Measurements from ENCODE around the gene PALLD. TPM values are rescaled to one million over a fixed set of nuclear protein-coding genes. Genes with fewer than 3 reads are reported as not detected.

Gene PALLD
- total and polyA plus RNA-seq, 2 donors = 24.3 to 83.0 TPM

DNA sequence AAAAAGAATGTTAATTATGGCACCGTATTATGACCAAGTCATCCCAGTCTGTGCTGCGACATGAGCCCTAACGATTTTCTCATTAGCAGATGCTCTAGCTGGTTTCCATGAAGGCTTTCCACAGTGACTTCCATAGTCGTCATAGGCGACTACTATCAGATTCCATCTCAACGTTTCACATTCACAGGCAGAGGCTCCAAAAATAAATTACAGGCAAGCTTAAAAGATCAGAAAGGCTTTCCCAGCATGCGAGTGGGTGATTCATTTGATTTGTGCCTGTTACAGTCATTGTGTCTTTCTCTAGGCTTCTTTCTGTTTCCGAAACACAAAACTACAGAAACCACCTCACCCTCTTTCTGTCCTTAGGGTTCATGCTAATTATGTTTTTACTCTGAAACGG lies 43.2 kb downstream of the PALLD start:
- H3K4me1 ChIP-seq (ENCODE audit: control insufficient read depth in 2 of 2, insufficient read depth in 2 of 2, low read length in 2 of 2) = no peaks in the 10 kb centered on the region
- H3K36me3 ChIP-seq (ENCODE audit: control insufficient read depth in 2 of 2, insufficient read depth in 2 of 2, low read length in 1 of 2) = no peaks in the 10 kb centered on the region
- no peak overlapping the region for H3K4me3 ChIP-seq (ENCODE audit: low read length in 2 of 2)
- DNase-seq (ENCODE audit: low read depth in 6 of 9, low spot score in 9 of 9) = no peak
- H3K27me3 ChIP-seq (ENCODE audit: control insufficient read depth in 2 of 2, insufficient read depth in 1 of 2, low read length in 1 of 2) = no peaks in the 10 kb centered on the region
- no peaks in the 10 kb centered on the region for H3K9me3 ChIP-seq (ENCODE audit: control insufficient read depth in 2 of 2, insufficient read depth in 1 of 2, low read length in 1 of 2)
- no peak overlapping the region for H3K27ac ChIP-seq (ENCODE audit: low read depth in 1 of 2, low read length in 1 of 2)
- WGBS = 96% methylated on average over 9 of the region's 9 CpGs

DNA sequence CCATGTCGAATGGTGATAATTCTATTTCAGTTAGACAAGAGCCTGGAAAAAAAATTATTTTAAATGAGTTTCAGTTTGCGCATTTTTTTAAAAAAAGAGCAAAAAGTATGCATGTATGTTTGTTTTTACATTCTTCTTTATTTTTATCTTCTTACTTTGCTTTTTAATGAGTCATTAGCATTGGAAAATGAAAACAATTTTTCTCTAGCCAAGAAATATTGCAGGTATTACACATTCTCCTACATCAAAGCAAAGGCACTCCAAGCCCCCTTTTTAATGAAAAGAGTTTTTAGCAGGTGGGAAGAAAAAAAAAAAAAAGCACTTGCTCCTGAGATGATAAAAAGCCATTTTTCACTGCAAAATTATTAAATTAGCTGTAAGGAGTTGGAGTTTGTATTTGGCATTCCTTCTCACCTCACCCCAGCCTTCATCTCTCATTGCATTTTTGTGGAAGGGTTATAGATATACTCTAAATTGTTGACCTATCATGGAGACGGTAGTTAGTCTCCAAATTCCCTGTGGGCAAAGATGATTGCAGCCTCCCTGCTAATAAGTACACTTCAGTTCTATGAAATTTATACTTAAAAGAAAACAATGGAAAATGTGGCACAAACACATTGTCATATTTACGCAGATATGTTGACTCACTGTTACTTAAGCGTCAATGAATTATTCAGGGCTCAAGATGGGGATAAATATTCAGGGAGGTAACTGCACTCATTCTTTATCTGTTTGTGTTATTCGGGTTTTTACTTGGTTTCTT lies 43.8 kb downstream of the PALLD start:
- H3K9me3 ChIP-seq (ENCODE audit: control insufficient read depth in 2 of 2, insufficient read depth in 1 of 2, low read length in 1 of 2) = no peaks in the 10 kb centered on the region
- no peaks in the 10 kb centered on the region for H3K36me3 ChIP-seq (ENCODE audit: control insufficient read depth in 2 of 2, insufficient read depth in 2 of 2, low read length in 1 of 2)
- no peak overlapping the region for H3K27ac ChIP-seq (ENCODE audit: low read depth in 1 of 2, low read length in 1 of 2)
- H3K4me1 ChIP-seq (ENCODE audit: control insufficient read depth in 2 of 2, insufficient read depth in 2 of 2, low read length in 2 of 2) = no peaks in the 10 kb centered on the region
- H3K27me3 ChIP-seq (ENCODE audit: control insufficient read depth in 2 of 2, insufficient read depth in 1 of 2, low read length in 1 of 2) = no peaks in the 10 kb centered on the region
- DNase-seq (ENCODE audit: low read depth in 6 of 9, low spot score in 9 of 9) = no peak
- WGBS = 98% methylated on average over 6 of the region's 6 CpGs
- no peak overlapping the region for H3K4me3 ChIP-seq (ENCODE audit: low read length in 2 of 2)

DNA sequence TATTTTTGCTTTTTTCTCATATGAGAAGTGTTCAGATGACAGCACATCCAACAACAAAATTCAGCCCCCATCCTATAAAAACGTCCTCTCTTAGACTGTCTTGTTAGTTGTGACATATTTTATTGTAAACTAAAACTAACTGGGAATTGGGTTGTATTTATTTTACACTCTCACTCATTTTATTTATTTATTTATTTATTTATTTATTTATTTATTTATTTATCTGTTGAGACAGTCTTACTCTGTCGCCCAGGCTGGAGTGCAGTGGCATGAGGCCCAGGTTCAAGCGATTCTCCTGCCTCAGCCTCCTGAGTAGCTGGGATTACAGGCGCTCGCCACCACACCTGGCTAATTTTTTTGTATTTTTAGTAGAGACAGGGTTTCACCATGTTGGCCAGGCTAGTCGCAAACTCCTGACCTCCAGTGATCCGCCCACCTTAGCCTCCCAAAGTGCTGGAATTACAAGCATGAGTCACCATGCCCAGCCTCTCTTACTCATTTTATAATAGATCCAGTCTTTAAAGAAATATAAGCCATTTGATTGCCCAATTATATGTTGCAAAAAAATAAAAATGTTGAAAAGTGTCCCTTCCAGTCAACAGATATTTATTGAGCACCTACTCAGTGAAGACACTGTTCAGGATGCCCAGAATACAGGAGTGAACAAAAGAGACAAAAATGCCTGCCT lies 44.6 kb downstream of the PALLD start:
- Histone ChIP-seq H3K27me3 (ENCODE audit: control insufficient read depth in 2 of 2, insufficient read depth in 1 of 2, low read length in 1 of 2) (no peaks in the 10 kb centered on the region), H3K9me3 (ENCODE audit: control insufficient read depth in 2 of 2, insufficient read depth in 1 of 2, low read length in 1 of 2) (no peaks in the 10 kb centered on the region), H3K36me3 (ENCODE audit: control insufficient read depth in 2 of 2, insufficient read depth in 2 of 2, low read length in 1 of 2) (no peaks in the 10 kb centered on the region), H3K4me3 (ENCODE audit: low read length in 2 of 2) (no peak overlapping the region), H3K27ac (ENCODE audit: low read depth in 1 of 2, low read length in 1 of 2) (no peak overlapping the region), H3K4me1 (ENCODE audit: control insufficient read depth in 2 of 2, insufficient read depth in 2 of 2, low read length in 2 of 2) (no peaks in the 10 kb centered on the region)
- DNase-seq (ENCODE audit: low read depth in 6 of 9, low spot score in 9 of 9) = no peak
- WGBS = 97% methylated on average over 7 of the region's 7 CpGs

GRCh38 chr4:168549143-168549542 lies 52.3 kb downstream of the PALLD start:
- no peak for DNase-seq (ENCODE audit: low read depth in 6 of 9, low spot score in 9 of 9)
- Histone ChIP-seq H3K27me3 (ENCODE audit: control insufficient read depth in 2 of 2, insufficient read depth in 1 of 2, low read length in 1 of 2) (no peaks in the 10 kb centered on the region), H3K27ac (ENCODE audit: low read depth in 1 of 2, low read length in 1 of 2) (no peak overlapping the region), H3K4me1 (ENCODE audit: control insufficient read depth in 2 of 2, insufficient read depth in 2 of 2, low read length in 2 of 2) (no peaks in the 10 kb centered on the region), H3K4me3 (ENCODE audit: low read length in 2 of 2) (no peak overlapping the region), H3K9me3 (ENCODE audit: control insufficient read depth in 2 of 2, insufficient read depth in 1 of 2, low read length in 1 of 2) (no peaks in the 10 kb centered on the region), H3K36me3 (ENCODE audit: control insufficient read depth in 2 of 2, insufficient read depth in 2 of 2, low read length in 1 of 2) (no peaks in the 10 kb centered on the region)
- WGBS = 85% methylated on average over 4 of the region's 4 CpGs

- no peaks in the 10 kb centered on the region for H3K9me3 ChIP-seq (ENCODE audit: control insufficient read depth in 2 of 2, insufficient read depth in 1 of 2, low read length in 1 of 2)
- H3K36me3 ChIP-seq (ENCODE audit: control insufficient read depth in 2 of 2, insufficient read depth in 2 of 2, low read length in 1 of 2) = no peaks in the 10 kb centered on the region
- WGBS = 95% methylated on average over 5 of the region's 5 CpGs
- DNase-seq (ENCODE audit: low read depth in 6 of 9, low spot score in 9 of 9) = no peak
- no peak overlapping the region for H3K4me3 ChIP-seq (ENCODE audit: low read length in 2 of 2)
- H3K27me3 ChIP-seq (ENCODE audit: control insufficient read depth in 2 of 2, insufficient read depth in 1 of 2, low read length in 1 of 2) = no peaks in the 10 kb centered on the region
- no peak overlapping the region for H3K27ac ChIP-seq (ENCODE audit: low read depth in 1 of 2, low read length in 1 of 2)
- H3K4me1 ChIP-seq (ENCODE audit: control insufficient read depth in 2 of 2, insufficient read depth in 2 of 2, low read length in 2 of 2) = no peaks in the 10 kb centered on the region
These were observed 53.4 kb downstream of the PALLD start for GRCh38 chr4:168550064-168550766.

GRCh38 chr4:168551211-168551610 lies 54.4 kb downstream of the PALLD start:
- Histone ChIP-seq H3K4me3 (ENCODE audit: low read length in 2 of 2) (no peak overlapping the region), H3K36me3 (ENCODE audit: control insufficient read depth in 2 of 2, insufficient read depth in 2 of 2, low read length in 1 of 2) (no peaks in the 10 kb centered on the region), H3K9me3 (ENCODE audit: control insufficient read depth in 2 of 2, insufficient read depth in 1 of 2, low read length in 1 of 2) (no peaks in the 10 kb centered on the region), H3K27me3 (ENCODE audit: control insufficient read depth in 2 of 2, insufficient read depth in 1 of 2, low read length in 1 of 2) (no peaks in the 10 kb centered on the region), H3K4me1 (ENCODE audit: control insufficient read depth in 2 of 2, insufficient read depth in 2 of 2, low read length in 2 of 2) (no peaks in the 10 kb centered on the region), H3K27ac (ENCODE audit: low read depth in 1 of 2, low read length in 1 of 2) (no peak overlapping the region)
- WGBS = 95% methylated on average over 1 of the region's 1 CpG
- no peak for DNase-seq (ENCODE audit: low read depth in 6 of 9, low spot score in 9 of 9)

DNA sequence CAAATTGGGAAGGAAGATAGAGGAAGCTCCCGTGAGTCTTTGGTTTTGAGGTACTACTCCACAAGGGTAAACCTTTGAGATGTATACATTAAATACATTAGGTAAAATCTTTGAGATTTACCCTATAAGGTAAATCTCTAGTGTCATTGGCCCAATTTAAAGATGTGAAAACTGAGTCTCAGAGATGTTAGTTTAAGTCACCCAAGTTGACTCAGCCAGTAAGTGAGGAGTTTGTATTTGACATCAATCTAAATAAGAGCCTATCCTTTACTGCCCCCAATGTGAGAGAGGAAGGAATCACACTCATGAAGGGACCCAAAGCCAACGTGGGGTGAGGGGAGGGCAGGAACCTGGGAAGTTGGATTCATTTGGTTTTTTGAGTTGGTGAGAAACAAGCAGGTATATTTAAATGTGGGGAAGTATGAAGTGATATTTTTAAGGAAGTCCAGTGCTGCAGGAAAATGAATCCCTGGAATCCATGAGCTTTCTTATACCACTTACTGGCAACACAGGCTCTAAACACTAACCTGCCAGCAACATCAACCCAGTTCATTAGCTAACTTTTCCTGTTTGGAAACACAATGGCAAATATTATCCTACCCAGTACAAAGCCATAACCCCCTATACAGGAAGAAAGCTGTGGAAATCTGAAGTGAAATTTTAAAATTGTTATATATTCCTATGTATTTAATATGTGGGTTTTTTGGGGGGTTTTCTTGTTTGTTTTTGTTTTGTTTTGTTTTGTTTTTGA lies 55.3 kb downstream of the PALLD start:
- H3K27me3 ChIP-seq (ENCODE audit: control insufficient read depth in 2 of 2, insufficient read depth in 1 of 2, low read length in 1 of 2) = no peaks in the 10 kb centered on the region
- H3K4me1 ChIP-seq (ENCODE audit: control insufficient read depth in 2 of 2, insufficient read depth in 2 of 2, low read length in 2 of 2) = no peaks in the 10 kb centered on the region
- 64% methylated on average over 2 of the region's 2 CpGs for WGBS
- no peak overlapping the region for H3K27ac ChIP-seq (ENCODE audit: low read depth in 1 of 2, low read length in 1 of 2)
- no peaks in the 10 kb centered on the region for H3K36me3 ChIP-seq (ENCODE audit: control insufficient read depth in 2 of 2, insufficient read depth in 2 of 2, low read length in 1 of 2)
- no peaks in the 10 kb centered on the region for H3K9me3 ChIP-seq (ENCODE audit: control insufficient read depth in 2 of 2, insufficient read depth in 1 of 2, low read length in 1 of 2)
- DNase-seq (ENCODE audit: low read depth in 6 of 9, low spot score in 9 of 9) = peak in 5 of 9 donors; percentile 2 to 41 (median 4)
- no peak overlapping the region for H3K4me3 ChIP-seq (ENCODE audit: low read length in 2 of 2)

- Histone ChIP-seq H3K27me3 (ENCODE audit: control insufficient read depth in 2 of 2, insufficient read depth in 1 of 2, low read length in 1 of 2) (no peaks in the 10 kb centered on the region), H3K27ac (ENCODE audit: low read depth in 1 of 2, low read length in 1 of 2) (no peak overlapping the region), H3K4me3 (ENCODE audit: low read length in 2 of 2) (no peak overlapping the region), H3K9me3 (ENCODE audit: control insufficient read depth in 2 of 2, insufficient read depth in 1 of 2, low read length in 1 of 2) (no peaks in the 10 kb centered on the region), H3K36me3 (ENCODE audit: control insufficient read depth in 2 of 2, insufficient read depth in 2 of 2, low read length in 1 of 2) (no peaks in the 10 kb centered on the region), H3K4me1 (ENCODE audit: control insufficient read depth in 2 of 2, insufficient read depth in 2 of 2, low read length in 2 of 2) (no peaks in the 10 kb centered on the region)
- no peak for DNase-seq (ENCODE audit: low read depth in 6 of 9, low spot score in 9 of 9)
- WGBS = 77% methylated on average over 8 of the region's 8 CpGs
These were observed 57.0 kb downstream of the PALLD start for GRCh38 chr4:168553714-168554370.
